Stomach (tissue), 4 donors: ENCODE results near the gene SEPTIN2.

Experiments used
- CTCF ChIP-seq, 7 experiments: fragments of 450-650 bp in 4 of 7; fragments of 200-600 bp in 3 of 7; sonication (generic) in 3 of 7; IDR thresholded peaks; one replicate each; pipeline ENCODE4 v1.5.1; 2016 to 2019; ENCODE audit warnings: antibody characterized with exemption in 7 of 7, control low read depth in 2 of 7, mild to moderate bottlenecking in 1 of 7
- POLR2A ChIP-seq, 4 donors: fragments of 450-650 bp; IDR thresholded peaks; one replicate each; pipeline ENCODE4 v1.6.1; 2016; ENCODE audit warnings: antibody characterized with exemption in 4 of 4, control low read depth in 2 of 4, mild to moderate bottlenecking in 1 of 4, moderate library complexity in 1 of 4
- POLR2AphosphoS5 ChIP-seq, 3 donors: sonication (generic); formaldehyde crosslinking; IDR thresholded peaks; one replicate each; pipeline ENCODE4 v1.6.1; 2016; ENCODE audit warnings: antibody characterized with exemption in 3 of 3

GRCh38 chr2:241352227-241352626 lies 36.5 kb downstream of the SEPTIN2 start:
- TF ChIP-seq CTCF (IDR thresholded peaks at IDR 0.05) = no peak
- no peak for TF ChIP-seq POLR2A (IDR thresholded peaks at IDR 0.05)
- TF ChIP-seq POLR2AphosphoS5 (IDR thresholded peaks at IDR 0.05) = no peak
